IMR-90 (cell line): ENCODE data around the gene MICAL3. TPM values are rescaled to one million over a fixed set of nuclear protein-coding genes. Genes with fewer than 3 reads are reported as not detected.

ENCODE experiments used
- ATAC-seq: fragments of 200-7000 bp; cut with Tn5 transposase; 2 replicates; pipeline ENCODE4 v1.9.1; 2020; ENCODE audit warnings: low read depth, mild to moderate bottlenecking, moderate library complexity
- BruUV-seq: library from RNA; stranded (reverse); fragments of 400-500 nt; replicated peaks from 2 replicates; lab custom pipeline; 2021; lab: Mats Ljungman, UMichigan
- CTCF ChIA-PET: fragments of 300-600 bp; formaldehyde crosslinking; extraction: SDS; loops from one replicate; lab custom pipeline; 2021; ENCODE audit warnings: antibody characterized with exemption; lab: Yijun Ruan, JAX
- POLR2A ChIA-PET: fragments of 300-600 bp; sonication (Branson Sonifier 250); formaldehyde crosslinking; loops from one replicate; lab custom pipeline; 2022; ENCODE audit warnings: antibody characterized with exemption; ENCODE audit not compliant: unreplicated experiment; lab: Charles Lee
- DNase-seq: peaks from one replicate; pipeline ENCODE4 v3.0.0; 2013
- H2AFZ ChIP-seq: replicated peaks from 2 replicates; pipeline ENCODE3; 2013; ENCODE audit warnings: low read length, mild to moderate bottlenecking; ENCODE audit not compliant: poor library complexity
- H2AK5ac ChIP-seq: 2 replicates; pipeline ENCODE4 v1.6.1; 2013; ENCODE audit warnings: low read depth, low read length, inconsistent platforms
- H2AK9ac ChIP-seq: replicated peaks from 2 replicates; pipeline ENCODE3; 2013; ENCODE audit warnings: mild to moderate bottlenecking, low read depth, low read length, moderate library complexity; ENCODE audit not compliant: poor library complexity
- H2BK120ac ChIP-seq: 2 replicates; pipeline ENCODE4 v1.6.1; 2013; ENCODE audit warnings: low read depth, low read length, inconsistent platforms
- H2BK15ac ChIP-seq: 3 replicates; pipeline ENCODE4 v1.6.1; 2013; ENCODE audit warnings: low read depth, low read length, inconsistent platforms
- H2BK20ac ChIP-seq: 2 replicates; pipeline ENCODE4 v1.6.1; 2013; ENCODE audit warnings: low read depth, mild to moderate bottlenecking, inconsistent platforms, low read length, moderate library complexity
- H2BK5ac ChIP-seq: 2 replicates; pipeline ENCODE4 v1.6.1; 2013; ENCODE audit warnings: mild to moderate bottlenecking, low read depth, low read length, inconsistent platforms; ENCODE audit not compliant: poor library complexity, severe bottlenecking
- H3K14ac ChIP-seq: replicated peaks from 2 replicates; pipeline ENCODE4 v1.6.1; 2013; ENCODE audit warnings: low read depth, low read length, inconsistent platforms
- H3K18ac ChIP-seq: 2 replicates; pipeline ENCODE4 v1.6.1; 2013; ENCODE audit warnings: low read depth, low read length, control low read depth
- H3K23ac ChIP-seq: 2 replicates; pipeline ENCODE4 v1.6.1; 2013; ENCODE audit warnings: low read depth, low read length, inconsistent platforms
- H3K27ac ChIP-seq: 2 replicates; pipeline ENCODE4 v1.5.1; 2013; ENCODE audit warnings: mild to moderate bottlenecking, control low read depth, low read length; ENCODE audit not compliant: insufficient read depth
- H3K27me3 ChIP-seq: 2 replicates; pipeline ENCODE4 v1.6.1; 2013; ENCODE audit warnings: low read length; ENCODE audit not compliant: control insufficient read depth, insufficient read depth
- H3K36me3 ChIP-seq: 2 replicates; pipeline ENCODE4 v1.6.1; 2013; ENCODE audit warnings: low read length, mixed read lengths; ENCODE audit not compliant: control insufficient read depth, insufficient read depth
- H3K4ac ChIP-seq: 2 replicates; pipeline ENCODE4 v1.6.1; 2013; ENCODE audit warnings: low read depth, low read length, inconsistent platforms
- H3K4me1 ChIP-seq: 2 replicates; pipeline ENCODE4 v1.6.1; 2013; ENCODE audit warnings: low read length, mixed read lengths; ENCODE audit not compliant: control insufficient read depth, insufficient read depth
- H3K4me2 ChIP-seq: 2 replicates; pipeline ENCODE4 v1.6.1; 2013; ENCODE audit warnings: low read depth, mild to moderate bottlenecking, control low read depth, low read length, moderate library complexity
- H3K4me3 ChIP-seq: 2 replicates; pipeline ENCODE4 v1.5.1; 2013; ENCODE audit warnings: low read depth, mild to moderate bottlenecking, control low read depth, low read length, moderate library complexity; ENCODE audit not compliant: insufficient read depth
- H3K56ac ChIP-seq: 2 replicates; pipeline ENCODE4 v1.6.1; 2013; ENCODE audit warnings: low read length, inconsistent platforms; ENCODE audit not compliant: insufficient read depth; ENCODE audit errors: extremely low read depth
- H3K79me1 ChIP-seq, 2 experiments: 2 replicates each; pipeline ENCODE4 v1.6.1; 2013; ENCODE audit warnings: low read length in 2 of 2, inconsistent platforms in 1 of 2, low read depth in 1 of 2
- H3K9ac ChIP-seq: 2 replicates; pipeline ENCODE4 v1.6.1; 2013; ENCODE audit warnings: low read depth, low read length, control low read depth
- H3K9me1 ChIP-seq: 2 replicates; pipeline ENCODE4 v1.6.1; 2013; ENCODE audit warnings: low read length, inconsistent platforms; ENCODE audit not compliant: insufficient read depth
- H3K9me3 ChIP-seq: 2 replicates; pipeline ENCODE4 v1.6.1; 2013; ENCODE audit warnings: low read length; ENCODE audit not compliant: control insufficient read depth, insufficient read depth
- H4K20me1 ChIP-seq: 2 replicates; pipeline ENCODE4 v1.6.1; 2013; ENCODE audit warnings: low read length, inconsistent platforms; ENCODE audit not compliant: insufficient read depth
- H4K5ac ChIP-seq: 2 replicates; pipeline ENCODE4 v1.6.1; 2013; ENCODE audit warnings: mild to moderate bottlenecking, low read depth, low read length, control low read depth
- H4K8ac ChIP-seq, 2 experiments: 2 replicates each; pipeline ENCODE4 v1.6.1; 2013; ENCODE audit warnings: low read depth in 2 of 2, low read length in 2 of 2, control low read depth in 1 of 2, inconsistent platforms in 1 of 2
- H4K91ac ChIP-seq: 2 replicates; pipeline ENCODE4 v1.6.1; 2013; ENCODE audit warnings: low read depth, low read length, inconsistent platforms; ENCODE audit not compliant: insufficient read depth
- BHLHE40 ChIP-seq: fragments of 150-350 bp; IDR thresholded peaks from 2 replicates; pipeline ENCODE4 v1.6.1; 2016; ENCODE audit warnings: mild to moderate bottlenecking, low read depth, low read length
- CEBPB ChIP-seq: IDR thresholded peaks from 2 replicates; pipeline ENCODE4 v1.6.1; 2012; ENCODE audit warnings: low read depth, low read length, improper control_type of control experiment
- CHD1 ChIP-seq: IDR thresholded peaks from 2 replicates; pipeline ENCODE4 v1.6.1; 2012; ENCODE audit warnings: low read depth, low read length, improper control_type of control experiment
- CTCF ChIP-seq: conservative IDR thresholded peaks from 2 replicates; pipeline ENCODE4 v1.5.1; 2012; ENCODE audit warnings: mild to moderate bottlenecking, low read depth, low read length, improper control_type of control experiment
- ELK1 ChIP-seq: fragments of 150-350 bp; IDR thresholded peaks from 2 replicates; pipeline ENCODE4 v1.6.1; 2016; ENCODE audit warnings: low read depth, mild to moderate bottlenecking, low read length, moderate library complexity, borderline replicate concordance
- FOS ChIP-seq: fragments of 150-350 bp; IDR thresholded peaks from 2 replicates; pipeline ENCODE4 v1.6.1; 2016; ENCODE audit warnings: low read depth, low read length
- MAFK ChIP-seq: IDR thresholded peaks from 2 replicates; pipeline ENCODE4 v1.6.1; 2012; ENCODE audit warnings: low read depth, low read length, improper control_type of control experiment
- MAZ ChIP-seq: IDR thresholded peaks from 2 replicates; pipeline ENCODE4 v1.6.1; 2012; ENCODE audit warnings: low read depth, mild to moderate bottlenecking, low read length, improper control_type of control experiment, moderate library complexity, borderline replicate concordance
- MXI1 ChIP-seq: IDR thresholded peaks from 2 replicates; pipeline ENCODE4 v1.6.1; 2012; ENCODE audit warnings: low read depth, mild to moderate bottlenecking, low read length, moderate library complexity, borderline replicate concordance
- NFE2L2 ChIP-seq: fragments of 150-350 bp; IDR thresholded peaks from 2 replicates; pipeline ENCODE4 v1.6.1; 2016; ENCODE audit warnings: low read depth, mild to moderate bottlenecking, low read length
- POLR2A ChIP-seq: IDR thresholded peaks from 2 replicates; pipeline ENCODE4 v1.6.1; 2012; ENCODE audit warnings: mild to moderate bottlenecking, low read depth, low read length
- RAD21 ChIP-seq: IDR thresholded peaks from 2 replicates; pipeline ENCODE4 v1.6.1; 2012; ENCODE audit warnings: low read length, improper control_type of control experiment
- RCOR1 ChIP-seq: IDR thresholded peaks from 2 replicates; pipeline ENCODE4 v1.6.1; 2012; ENCODE audit warnings: mild to moderate bottlenecking, low read length, improper control_type of control experiment; ENCODE audit not compliant: insufficient replicate concordance
- RFX5 ChIP-seq: IDR thresholded peaks from 2 replicates; pipeline ENCODE4 v1.8.0; 2012; ENCODE audit warnings: low read depth, mild to moderate bottlenecking, low read length, moderate library complexity
- SMC3 ChIP-seq: fragments of 150-350 bp; IDR thresholded peaks from 2 replicates; pipeline ENCODE4 v1.6.1; 2016; ENCODE audit warnings: low read depth, mild to moderate bottlenecking, antibody characterized with exemption, low read length, moderate library complexity
- USF2 ChIP-seq: fragments of 150-350 bp; IDR thresholded peaks from 2 replicates; pipeline ENCODE4 v1.6.1; 2017; ENCODE audit warnings: mild to moderate bottlenecking, antibody characterized with exemption, low read length, low read depth
- WGBS, 2 experiments: methylation state at CpG; one replicate each; pipeline versions ENCODE4 v1.1.5 to v1.1.7; 2013; ENCODE audit warnings: missing lambda C conversion rate in 2 of 2; ENCODE audit not compliant: insufficient read length in 1 of 2; ENCODE audit errors: extremely low coverage in 2 of 2; 5-methylcytosine and 5-hydroxymethylcytosine counted together
- dilution Hi-C: fragments of 300-500 bp; cut with HindIII; formaldehyde crosslinking; loops from one replicate; pipeline ENCODE4 v1.14.3; 2018; ENCODE audit warnings: low sequenced_read_pairs; ENCODE audit not compliant: unreplicated experiment
- in situ Hi-C: fragments of 300-500 bp; cut with MboI; formaldehyde crosslinking; loops from 3 replicates; pipeline ENCODE4 v1.14.3; 2019; ENCODE audit warnings: low sequenced_read_pairs, inconsistent platforms, mixed read lengths
- intact Hi-C: fragments of 100-400 bp; cut with micrococcal nuclease; formaldehyde crosslinking; loops from 2 replicates; pipeline ENCODE4 v1.10.0; 2022
- polyA plus RNA-seq, 3 experiments: library from polyadenylated mRNA; depleted of rRNA; stranded (reverse); fragments of >200 nt; gene quantifications; 2 replicates each; pipeline ENCODE4 v1.2.3, GENCODE V29; 2012; ENCODE audit warnings: low replicate concordance in 1 of 3
- total RNA-seq: library from RNA; depleted of rRNA; stranded (reverse); fragments of >200 nt; gene quantifications from 2 replicates; pipeline ENCODE4 v1.2.3, GENCODE V29; 2012

The MICAL3 gene
- total and polyA plus RNA-seq, 2 of the 4 experiments (the other 2 are of a cell fraction): 17.6 to 26.8 TPM

DNA sequence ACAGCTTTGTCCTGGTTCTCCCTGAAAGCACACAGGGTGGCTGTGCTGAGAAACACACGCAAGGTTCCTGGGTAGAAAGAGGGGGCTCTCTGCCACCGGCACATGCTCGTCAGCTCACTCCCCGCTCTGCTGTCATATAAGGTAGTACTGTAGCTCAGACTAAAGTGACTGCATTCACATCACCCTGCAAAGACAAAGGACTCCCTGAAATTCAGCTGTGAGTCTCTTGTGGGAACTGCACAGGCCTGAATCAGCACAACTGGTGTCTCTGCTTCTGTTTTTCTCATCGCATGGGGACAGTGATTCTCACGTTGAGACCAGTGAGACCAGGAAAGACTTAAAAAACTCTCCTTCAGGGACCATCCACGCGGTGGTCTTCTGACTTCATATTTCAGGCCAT, 126.0 kb downstream of the MICAL3 start:
- no peak for TF ChIP-seq NFE2L2
- TF ChIP-seq RAD21: no peak
- no peak for TF ChIP-seq MAFK
- TF ChIP-seq RCOR1: no peak
- TF ChIP-seq USF2: no peak
- no peak for TF ChIP-seq CTCF
- TF ChIP-seq MAZ: no peak
- no peak for TF ChIP-seq POLR2A
- TF ChIP-seq RFX5: no peak
- TF ChIP-seq FOS: no peak
- no peak for TF ChIP-seq BHLHE40
- TF ChIP-seq ELK1: no peak
- TF ChIP-seq SMC3: no peak
- TF ChIP-seq MXI1: no peak
- TF ChIP-seq CHD1: no peak
- TF ChIP-seq CEBPB: no peak

More for the DNA sequence above, 126.0 kb downstream of the MICAL3 start:
- POLR2A ChIA-PET: no interaction called here
- Histone ChIP-seq H3K36me3 (peaks cover 32% of the 10 kb centered on the region), H3K79me1 (peaks cover 14 to 23% of the 10 kb centered on the region in 2 experiments), H3K9me3 (no peaks in the 10 kb centered on the region), H4K20me1 (0 out of 2 replicates have a peak, but pooled peaks cover 1% of the 10 kb centered on the region), H4K5ac (no peak overlapping the region), H2AFZ (no peak overlapping the region), H3K23ac (no peak overlapping the region), H2BK15ac (no peak overlapping the region), H3K4me3 (no peak overlapping the region), H3K27me3 (no peaks in the 10 kb centered on the region), H3K56ac (no peak overlapping the region), H2BK120ac (no peak overlapping the region), H3K27ac (no peak overlapping the region), H3K4ac (no peak overlapping the region), H3K4me2 (no peak overlapping the region), H2BK5ac (no peak overlapping the region), H4K91ac (no peak overlapping the region), H3K9me1 (peaks cover 11% of the 10 kb centered on the region; the same call in 1 of the 2 replicates), H3K9ac (no peak overlapping the region), H3K4me1 (no peaks in the 10 kb centered on the region), H4K8ac (no peak overlapping the region), H3K18ac (no peak overlapping the region), H2AK9ac (no peak overlapping the region), H2AK5ac (no peak overlapping the region), H3K14ac (no peak overlapping the region), H2BK20ac (no peak overlapping the region)
- no TSS peak for BruUV-seq
- WGBS, 2 experiments: 100% methylated on average over 4 of the region's 8 CpGs; no CpG with 5 or more reads in 1 of the 2 experiments
- intact Hi-C loops (no loop called here), in situ Hi-C loops (no loop called here), dilution Hi-C loops (no loop called here)
- CTCF ChIA-PET: no interaction called here
- ATAC-seq (no peak), DNase-seq (no peak)
